ENCODE results near the gene FBXL19. TPM values are rescaled to one million over a fixed set of nuclear protein-coding genes. Genes with fewer than 3 reads are reported as not detected.
A peak's percentile ranks its signal among the peaks of the same experiment; 100 is the strongest.

Gene FBXL19
- polyA plus RNA-seq, 1 experiment, result 7.6 TPM

DNA sequence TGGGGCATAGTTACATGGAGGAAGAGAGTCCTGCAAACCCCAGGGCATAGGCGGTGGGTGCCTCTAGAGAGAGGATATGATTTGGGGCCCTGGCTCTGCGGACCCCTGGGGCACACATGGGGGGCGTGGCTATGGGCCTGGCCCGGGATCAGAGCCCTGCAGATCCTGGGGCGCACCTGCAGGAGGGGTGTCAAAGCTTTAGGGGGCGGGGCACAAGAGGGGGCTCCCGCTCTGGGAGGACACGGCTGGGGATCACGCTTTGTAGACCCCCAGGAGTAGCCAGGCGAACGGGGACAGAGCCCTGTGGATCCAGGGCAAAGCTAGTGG, 30.0 kb upstream of the FBXL19 start:
- TF ChIP-seq, protein P1, sequence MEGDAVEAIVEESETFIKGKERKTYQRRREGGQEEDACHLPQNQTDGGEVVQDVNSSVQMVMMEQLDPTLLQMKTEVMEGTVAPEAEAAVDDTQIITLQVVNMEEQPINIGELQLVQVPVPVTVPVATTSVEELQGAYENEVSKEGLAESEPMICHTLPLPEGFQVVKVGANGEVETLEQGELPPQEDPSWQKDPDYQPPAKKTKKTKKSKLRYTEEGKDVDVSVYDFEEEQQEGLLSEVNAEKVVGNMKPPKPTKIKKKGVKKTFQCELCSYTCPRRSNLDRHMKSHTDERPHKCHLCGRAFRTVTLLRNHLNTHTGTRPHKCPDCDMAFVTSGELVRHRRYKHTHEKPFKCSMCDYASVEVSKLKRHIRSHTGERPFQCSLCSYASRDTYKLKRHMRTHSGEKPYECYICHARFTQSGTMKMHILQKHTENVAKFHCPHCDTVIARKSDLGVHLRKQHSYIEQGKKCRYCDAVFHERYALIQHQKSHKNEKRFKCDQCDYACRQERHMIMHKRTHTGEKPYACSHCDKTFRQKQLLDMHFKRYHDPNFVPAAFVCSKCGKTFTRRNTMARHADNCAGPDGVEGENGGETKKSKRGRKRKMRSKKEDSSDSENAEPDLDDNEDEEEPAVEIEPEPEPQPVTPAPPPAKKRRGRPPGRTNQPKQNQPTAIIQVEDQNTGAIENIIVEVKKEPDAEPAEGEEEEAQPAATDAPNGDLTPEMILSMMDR (IDR thresholded peaks at IDR 0.05; ENCODE audit: insufficient read depth, low read depth, low read length), result no peak
- H3K27me3 ChIP-seq (ENCODE audit: control insufficient read depth, insufficient read depth, low read length), result no peaks in the 10 kb centered on the region
- POLR2A ChIA-PET, result no interaction called here
- peaks cover 8% of the 10 kb centered on the region for H3K36me3 ChIP-seq (ENCODE audit: control insufficient read depth, insufficient read depth, low read length)
- CTCF ChIA-PET, result interaction anchor here (1.5 to 5.9 kb wide), 2 partner anchors 8 to 17 kb away, joined by 3 to 20 read pairs; no protein-coding TSS in a partner anchor
- DNase-seq (ENCODE audit: low read depth), result no peak
- H3K4me3 ChIP-seq (ENCODE audit: low read depth, low read length), result peak overlapping the region; percentile 80

DNA sequence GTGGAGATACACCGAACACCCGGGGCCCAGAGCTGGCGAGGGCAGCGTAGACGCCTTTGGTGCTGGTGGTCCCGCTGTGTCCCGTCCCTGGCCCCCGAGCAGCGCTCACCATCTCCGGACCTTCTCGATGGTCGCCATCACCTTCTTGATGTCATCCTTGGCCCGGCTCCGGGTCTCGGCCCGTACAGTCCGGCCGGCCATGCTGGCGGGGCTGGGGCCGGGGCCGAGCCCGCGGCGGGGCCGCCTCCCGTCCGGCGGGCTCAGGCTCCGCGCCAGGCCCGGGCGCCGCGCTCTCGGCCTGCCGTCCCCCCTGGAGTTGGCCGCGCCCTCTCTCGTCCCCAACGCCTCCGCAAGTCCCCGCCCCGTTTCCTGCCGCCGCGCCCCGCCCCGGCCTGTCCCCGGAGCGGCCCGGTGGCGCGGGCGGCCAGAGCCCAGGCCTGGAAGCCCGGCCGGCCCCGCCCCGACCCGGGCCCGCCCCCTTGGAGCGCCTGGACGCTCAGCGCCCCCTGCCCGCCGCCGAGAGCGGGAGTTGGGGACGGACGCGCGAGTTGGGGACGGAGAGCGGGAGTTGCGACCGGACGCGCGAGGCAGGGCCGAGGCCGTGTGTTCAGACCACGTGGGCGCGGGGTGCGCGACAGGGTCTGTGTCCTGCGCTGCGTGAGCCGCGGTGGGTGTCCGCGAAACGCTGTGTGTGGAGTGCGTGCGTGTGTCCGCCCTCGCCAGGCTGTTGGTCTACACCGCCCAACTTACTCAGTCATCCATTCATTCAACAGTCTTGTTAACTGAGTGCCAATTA, 29.4 kb upstream of the FBXL19 start, which contains the start of gene BCL7C:
BCL7C (minus strand) TSS at position 334 of the 796 bp plus-strand sequence; CDS start at position 201, 133 bp downstream.
- POLR2A ChIA-PET, result no interaction called here
- Histone ChIP-seq H3K27me3 (ENCODE audit: control insufficient read depth, insufficient read depth, low read length) (no peaks in the 10 kb centered on the region), H3K4me3 (ENCODE audit: low read depth, low read length) (peak within 1 kb of the TSS; percentile 80), H3K36me3 (ENCODE audit: control insufficient read depth, insufficient read depth, low read length) (peaks cover 4% of the 10 kb centered on the region)
- CTCF ChIA-PET, result interaction anchor here (1.5 to 5.9 kb wide), 2 partner anchors 7 to 17 kb away, joined by 3 to 20 read pairs; no protein-coding TSS in a partner anchor
- TF ChIP-seq, protein P1 (IDR thresholded peaks at IDR 0.05; ENCODE audit: insufficient read depth, low read depth, low read length), result peak; percentile 41
- peak; percentile 49 for DNase-seq (ENCODE audit: low read depth)

DNA sequence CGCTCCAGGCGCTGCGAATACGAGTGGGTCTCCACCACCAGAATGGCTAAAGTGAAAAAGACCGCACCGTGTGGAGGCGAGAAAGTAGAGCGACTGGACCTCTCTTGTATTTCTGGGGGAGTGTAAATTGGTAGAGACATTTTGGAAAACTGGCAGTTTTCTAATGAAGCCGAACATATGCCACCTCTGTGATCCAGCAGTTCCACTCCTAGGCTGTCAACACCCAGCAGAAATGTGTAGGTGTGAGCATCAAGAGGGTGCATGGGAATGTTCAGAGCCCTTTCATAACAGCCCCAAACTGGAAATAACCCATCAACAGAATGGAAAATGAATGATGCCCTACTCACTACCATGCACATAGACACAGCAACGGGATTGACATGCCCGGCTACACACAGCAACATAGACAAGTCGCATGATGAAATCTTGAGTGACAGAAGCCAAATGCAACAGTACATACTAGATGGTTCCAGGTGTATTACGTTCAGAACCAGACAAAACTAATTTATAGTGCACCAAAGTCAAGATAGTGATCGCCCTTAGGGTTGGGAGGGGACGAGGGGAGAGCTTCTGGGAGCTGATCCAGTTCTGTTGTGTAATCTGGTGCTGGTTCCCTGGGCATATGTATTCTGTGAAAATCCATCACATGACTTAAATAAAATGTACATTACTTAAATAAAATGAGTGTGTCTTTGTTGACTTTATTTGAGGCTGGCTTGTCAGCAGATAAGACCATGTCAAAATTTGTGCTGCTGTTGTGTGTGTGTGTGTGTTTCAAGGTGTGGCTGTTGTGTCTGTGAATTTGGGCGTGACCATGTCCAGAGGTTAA, 28.6 kb upstream of the FBXL19 start:
- peaks cover 2% of the 10 kb centered on the region for H3K36me3 ChIP-seq (ENCODE audit: control insufficient read depth, insufficient read depth, low read length)
- no peaks in the 10 kb centered on the region for H3K27me3 ChIP-seq (ENCODE audit: control insufficient read depth, insufficient read depth, low read length)
- peak overlapping the region; percentile 35 for H3K4me3 ChIP-seq (ENCODE audit: low read depth, low read length)
- TF ChIP-seq, protein P1 (IDR thresholded peaks at IDR 0.05; ENCODE audit: insufficient read depth, low read depth, low read length), result no peak
- CTCF ChIA-PET, result interaction anchor here (1.5 kb wide), 1 partner anchor 50 kb away, joined by 4 read pairs; no protein-coding TSS in a partner anchor
- DNase-seq (ENCODE audit: low read depth), result no peak
- POLR2A ChIA-PET, result no interaction called here

DNA sequence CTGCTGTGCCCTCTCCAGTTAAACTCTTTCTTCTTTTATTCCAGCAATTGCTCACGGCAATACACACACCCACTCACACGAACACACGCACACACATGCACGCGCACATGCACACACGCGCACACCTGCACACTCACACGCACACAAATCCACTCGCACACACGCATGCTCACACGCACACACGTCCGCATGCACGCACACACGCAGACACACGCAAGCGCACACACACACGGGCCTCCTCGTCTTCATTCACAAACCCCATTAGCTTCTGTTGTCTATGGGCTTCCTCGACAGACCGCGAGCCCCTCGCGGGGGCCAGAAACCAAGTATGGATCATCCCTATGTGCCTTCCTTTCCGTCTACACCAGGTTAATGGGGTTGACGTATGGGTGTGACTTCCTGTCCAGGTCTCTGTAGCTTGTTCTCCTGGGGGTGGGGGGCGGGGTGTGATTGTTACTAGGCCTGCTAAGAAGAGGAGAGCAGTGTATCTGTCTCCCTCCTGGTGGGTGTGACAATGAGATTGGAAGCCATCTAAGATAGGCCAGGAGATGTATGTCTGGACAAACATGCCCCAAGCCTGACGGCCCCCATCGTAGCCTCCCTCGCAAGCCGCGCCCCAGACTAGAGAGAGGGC, 27.6 kb upstream of the FBXL19 start:
- no peak for DNase-seq (ENCODE audit: low read depth)
- TF ChIP-seq, protein P1 (IDR thresholded peaks at IDR 0.05; ENCODE audit: insufficient read depth, low read depth, low read length), result no peak
- H3K4me3 ChIP-seq (ENCODE audit: low read depth, low read length), result peak overlapping the region; percentile 63
- CTCF ChIA-PET, result interaction anchor here (0.6 to 2.9 kb wide), 8 partner anchors 12 to 51 kb away, joined by 3 to 13 read pairs (median 3); no protein-coding TSS in a partner anchor
- POLR2A ChIA-PET, result interaction anchor here (1.2 kb wide), 1 partner anchor 115 kb away, joined by 5 read pairs; no protein-coding TSS in a partner anchor
- H3K27me3 ChIP-seq (ENCODE audit: control insufficient read depth, insufficient read depth, low read length), result no peaks in the 10 kb centered on the region
- H3K36me3 ChIP-seq (ENCODE audit: control insufficient read depth, insufficient read depth, low read length), result no peaks in the 10 kb centered on the region; the same call in 1 of the 2 replicates
